NK-92 (cell line): ENCODE measurements around the gene CBX1.

Source experiments
- DNase-seq: peaks from one replicate; lab custom pipeline; 2025; ENCODE audit not compliant: unreplicated experiment; lab: John Stamatoyannopoulos, UW

CBX1 gene

DNA sequence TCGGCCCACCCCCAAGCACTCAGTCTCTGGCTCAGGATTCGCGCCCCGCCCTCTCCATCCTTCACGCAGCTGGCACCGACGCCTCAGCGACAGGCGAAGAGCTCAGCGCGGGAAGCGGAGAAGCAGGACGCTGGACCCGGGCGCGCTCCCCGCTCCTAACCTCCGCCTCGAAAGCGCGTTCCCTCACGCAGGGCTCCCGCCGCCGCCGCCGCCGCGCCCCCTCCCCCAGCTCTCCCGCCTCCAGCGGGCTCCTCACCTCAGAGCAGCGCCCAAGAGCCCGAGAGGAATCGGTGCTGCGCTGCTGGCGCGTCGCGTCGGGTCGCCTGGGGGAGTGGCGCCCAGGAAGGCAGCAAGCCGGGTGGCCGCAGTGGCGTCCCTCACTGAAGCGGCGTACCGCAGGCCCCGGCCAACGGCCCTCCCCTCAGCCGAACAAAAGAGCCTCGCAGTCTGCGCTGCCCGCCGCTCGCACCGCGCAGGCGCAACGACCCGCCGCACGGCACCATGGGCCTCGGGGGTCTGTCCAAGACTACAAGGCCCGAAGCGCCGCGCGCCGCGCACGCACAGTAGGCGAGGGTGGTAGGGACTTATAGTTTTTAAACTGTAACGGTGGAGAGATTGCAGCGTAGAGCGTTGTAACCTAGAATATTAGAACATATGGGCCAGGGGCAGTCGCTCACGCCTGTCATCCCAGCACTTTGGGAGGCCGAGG is at the start of gene CBX1:
TSS of gene CBX1 (minus strand) at position 467 of the 709 bp plus-strand sequence. CDS start 24,474 bp downstream, outside the sequence.
- peak; percentile 58 for DNase-seq

DNA sequence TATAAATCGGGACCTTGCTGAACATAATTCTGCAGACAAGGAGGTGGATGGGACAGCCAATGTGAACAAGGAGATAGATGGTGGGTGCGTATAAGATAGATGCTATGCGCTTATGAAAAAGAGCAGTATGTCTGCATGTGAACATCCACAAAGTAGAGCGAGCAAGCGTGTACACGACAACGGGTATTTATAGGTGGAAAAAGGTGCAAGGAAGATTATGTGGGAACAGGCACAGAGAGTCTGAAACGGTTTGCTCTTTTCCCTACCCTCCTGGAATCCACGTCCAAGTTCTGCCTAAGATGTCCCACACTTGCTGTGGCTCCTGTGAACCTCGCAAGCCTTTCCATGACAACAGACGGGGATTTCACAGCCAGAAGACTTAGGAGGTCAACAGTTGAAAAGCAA is 49.3 kb upstream of the CBX1 start:
- DNase-seq, result no peak

DNA sequence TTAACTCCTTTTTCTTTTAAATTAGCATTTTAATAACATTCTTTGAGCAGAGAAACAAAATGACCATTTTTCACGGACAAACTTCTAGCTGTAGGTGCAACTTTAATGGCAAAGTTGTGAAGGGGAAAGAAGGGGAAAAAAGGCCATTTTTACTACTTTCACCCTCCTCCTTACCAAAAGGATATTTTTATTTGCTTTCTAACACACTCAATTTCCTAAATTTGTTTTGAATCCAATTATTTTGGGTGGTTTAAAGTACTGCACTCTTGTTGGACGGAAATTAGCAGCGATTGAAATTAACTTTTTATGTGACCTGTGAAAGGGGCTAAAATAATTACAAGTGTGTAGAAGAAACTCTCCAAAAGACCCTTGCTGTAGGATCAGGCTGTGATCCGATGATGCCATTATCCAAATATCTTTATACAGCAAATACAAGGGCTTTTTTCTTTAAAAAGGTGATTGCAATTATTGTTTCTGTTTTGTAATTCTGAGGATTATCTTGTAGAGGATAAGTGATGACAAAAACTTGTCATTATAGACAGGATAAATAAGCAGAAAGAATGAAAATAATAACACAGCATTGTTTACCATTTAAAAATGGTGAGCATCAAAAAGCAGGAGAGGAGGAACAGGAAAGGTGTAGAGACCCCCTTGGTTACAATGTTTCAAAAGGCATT is 48.6 kb upstream of the CBX1 start:
- no peak for DNase-seq

DNA sequence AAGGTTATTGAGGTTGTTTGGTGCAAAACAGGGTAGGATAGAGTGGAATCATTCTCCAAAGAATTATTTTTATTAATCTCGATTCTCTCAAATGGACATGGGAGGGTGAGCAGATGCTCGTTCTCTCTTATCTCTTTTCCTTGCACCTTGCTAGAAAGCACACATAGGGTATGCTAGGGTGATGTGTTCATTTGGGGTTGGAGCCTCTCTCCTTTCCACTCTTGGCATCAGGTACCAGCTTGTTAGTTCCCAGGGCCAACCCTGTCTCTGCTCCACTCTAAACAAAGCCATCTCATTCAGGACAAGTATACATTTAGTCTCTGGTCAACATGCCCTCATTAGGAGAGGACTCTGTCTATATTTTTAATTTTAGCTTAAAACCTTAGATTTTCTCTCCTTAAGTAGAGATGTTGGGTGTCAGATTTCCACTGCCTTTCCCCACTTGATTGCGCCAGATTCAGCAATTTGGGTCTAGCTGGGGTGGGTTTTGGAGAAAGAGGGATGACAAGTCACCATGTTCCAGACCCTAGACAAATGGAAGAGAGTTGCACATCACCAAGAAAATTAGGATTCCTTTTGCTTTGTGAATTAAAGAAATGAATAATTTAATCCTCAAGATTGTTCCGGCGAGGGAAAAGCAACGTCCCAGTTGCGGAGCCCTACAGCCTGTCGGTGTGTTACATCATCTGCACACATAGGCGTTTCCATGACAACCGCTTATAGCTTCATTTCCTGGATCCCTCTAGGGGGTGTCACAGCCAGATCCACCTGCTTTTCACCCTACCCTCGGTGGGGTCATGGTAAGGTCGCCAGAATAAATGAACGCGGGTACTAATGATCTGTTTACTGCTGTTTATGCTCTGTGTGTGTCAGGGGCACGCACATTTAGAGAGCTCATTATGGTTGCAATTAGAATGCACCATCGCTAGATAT is 47.8 kb upstream of the CBX1 start:
- no peak for DNase-seq

DNA sequence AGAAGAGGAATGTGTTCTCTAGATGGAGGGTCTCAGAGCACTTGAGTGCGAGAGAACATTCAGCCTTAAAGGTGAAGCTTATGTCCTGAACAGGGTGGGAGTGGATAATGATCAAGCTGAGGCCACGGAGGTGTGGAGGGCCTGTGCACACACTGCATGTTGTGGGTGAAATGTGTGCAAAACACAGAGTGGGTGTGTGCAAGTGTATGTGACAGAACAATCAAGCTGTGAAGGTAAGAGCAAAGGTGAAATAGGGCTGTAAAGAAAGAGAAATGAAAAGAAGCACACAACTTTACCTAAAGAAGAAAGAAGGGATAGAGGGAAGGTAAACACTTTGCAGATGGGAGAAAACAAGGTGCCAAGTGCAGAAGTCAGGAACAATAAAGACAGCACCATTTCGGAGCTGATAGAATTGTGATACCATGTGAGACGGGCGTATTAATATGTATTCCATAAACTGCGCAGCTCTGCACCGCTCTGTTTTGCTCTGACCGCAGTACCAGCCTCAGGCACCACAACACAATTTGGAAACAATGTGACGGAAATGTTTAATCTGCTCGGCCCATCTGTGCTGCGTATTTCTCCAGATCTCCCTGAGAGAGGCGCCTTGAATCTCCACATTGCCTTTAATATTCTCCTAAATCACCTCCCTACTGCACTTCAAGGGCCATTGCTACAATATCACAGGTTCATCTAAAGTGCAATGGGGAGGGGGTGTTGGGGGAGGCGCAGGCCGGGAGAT is 46.9 kb upstream of the CBX1 start:
- DNase-seq, result no peak

DNA sequence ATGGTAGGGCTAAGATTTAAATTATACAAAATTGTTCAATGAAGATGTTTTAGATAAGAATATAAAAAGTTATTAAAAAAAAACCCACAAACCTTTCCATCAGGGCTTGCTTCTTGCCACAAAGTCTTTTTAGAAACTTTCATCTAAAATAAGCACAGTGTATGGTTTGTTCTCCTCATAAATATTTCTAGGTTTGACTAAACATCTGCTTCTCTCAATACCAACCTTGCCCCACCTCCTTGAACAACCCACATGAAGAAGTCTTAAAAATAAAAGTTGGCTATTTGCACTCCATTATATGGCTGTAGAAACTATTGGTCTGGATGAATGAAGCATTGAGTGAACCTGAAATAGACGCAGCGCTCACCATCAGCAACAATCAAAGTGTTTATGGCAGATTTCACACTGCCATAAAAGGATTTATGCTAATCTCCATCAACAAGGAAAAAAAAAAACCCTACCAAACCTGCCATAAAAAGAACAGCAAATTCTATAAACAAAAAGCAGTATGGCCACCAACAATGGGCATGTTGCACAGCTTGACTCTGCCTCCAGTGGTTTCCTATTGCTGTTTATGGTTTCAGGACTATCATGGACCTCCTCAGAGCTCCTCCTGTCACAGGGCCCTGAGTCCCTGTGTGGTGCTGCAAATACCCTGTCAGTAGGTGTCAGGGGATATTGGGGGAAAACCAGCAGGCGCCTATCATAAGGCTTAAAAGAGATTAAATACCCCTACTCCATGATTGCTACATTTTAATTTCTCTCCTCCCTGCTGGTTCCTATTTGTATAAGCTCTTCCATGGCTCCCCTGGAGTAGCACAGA is 43.9 kb upstream of the CBX1 start:
- DNase-seq, result no peak

DNA sequence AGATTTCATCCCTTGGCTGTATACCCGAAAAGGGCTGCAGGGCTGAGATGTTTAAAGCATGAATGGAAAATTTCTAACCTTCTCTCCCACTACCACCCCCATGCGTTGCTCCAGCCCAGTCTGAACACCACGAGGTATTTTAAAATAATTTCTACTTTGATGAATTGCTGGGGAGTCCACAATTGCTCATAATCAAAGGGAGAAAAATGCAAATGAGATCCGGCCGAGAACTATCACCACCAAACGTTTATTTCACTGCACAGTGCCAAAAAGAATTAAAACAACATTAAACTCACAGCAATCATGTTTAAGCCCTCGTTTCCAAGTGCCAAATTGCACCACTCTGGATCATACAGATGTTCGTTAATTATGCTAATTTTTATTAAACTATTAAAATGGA is 43.0 kb upstream of the CBX1 start:
- DNase-seq, result no peak

DNA sequence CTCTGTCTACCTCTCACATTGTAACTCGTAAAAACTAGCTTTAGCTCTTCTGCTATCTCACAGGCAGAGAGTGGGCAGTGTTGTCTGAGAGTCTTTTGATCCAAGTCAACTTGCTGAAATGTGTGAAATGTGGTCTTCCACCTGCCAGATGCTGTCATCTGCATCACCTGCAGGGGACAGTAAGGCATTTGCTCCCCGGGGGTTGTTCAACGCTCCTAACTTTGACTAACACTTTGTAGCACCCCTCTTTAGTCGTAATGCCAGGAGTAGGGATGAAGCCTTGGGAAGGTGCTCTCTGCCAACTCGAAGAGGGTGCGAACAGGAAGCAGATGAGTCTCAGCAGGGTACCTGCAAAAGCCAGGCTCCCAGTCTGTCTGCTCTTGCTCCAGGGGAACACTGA is 42.4 kb upstream of the CBX1 start:
- no peak for DNase-seq

DNA sequence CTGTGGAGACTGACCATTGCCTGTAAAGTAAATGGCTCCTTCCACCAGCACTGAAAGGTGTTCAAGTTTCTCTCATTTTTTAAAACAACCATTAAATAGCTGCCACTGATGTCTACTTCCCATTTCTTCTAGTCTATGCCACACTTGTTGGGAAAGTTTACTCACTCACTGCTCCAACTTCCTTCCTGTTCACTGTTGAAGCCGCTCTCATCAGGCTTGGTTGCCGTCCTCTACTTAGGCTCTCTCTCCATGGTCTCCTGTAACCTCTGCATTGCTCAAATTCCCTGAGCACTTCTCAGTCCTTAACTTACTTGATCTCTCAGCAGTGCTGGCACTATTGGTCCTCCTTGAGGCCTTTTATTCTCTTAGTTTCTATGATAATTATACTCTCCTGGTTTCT is 38.7 kb upstream of the CBX1 start:
- no peak for DNase-seq

DNA sequence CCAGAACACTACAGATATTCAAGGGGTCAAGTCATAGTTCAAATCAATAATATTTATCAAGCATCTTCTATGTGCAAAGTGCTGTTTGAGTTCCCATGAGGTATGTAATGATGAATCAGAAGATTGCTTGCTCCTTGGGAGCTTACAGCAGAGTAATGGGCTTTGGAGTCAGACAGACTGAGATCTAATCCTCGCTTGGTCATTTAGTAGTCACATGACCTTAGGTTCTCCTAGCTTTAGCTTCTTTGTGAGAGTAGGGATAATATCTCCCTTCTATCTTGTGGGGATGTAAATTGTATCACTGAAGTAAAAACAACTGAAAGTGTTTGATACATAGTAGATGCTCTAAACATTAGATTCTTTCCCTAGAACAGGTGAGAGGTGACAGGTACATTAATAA is 36.4 kb upstream of the CBX1 start:
- DNase-seq, result no peak

DNA sequence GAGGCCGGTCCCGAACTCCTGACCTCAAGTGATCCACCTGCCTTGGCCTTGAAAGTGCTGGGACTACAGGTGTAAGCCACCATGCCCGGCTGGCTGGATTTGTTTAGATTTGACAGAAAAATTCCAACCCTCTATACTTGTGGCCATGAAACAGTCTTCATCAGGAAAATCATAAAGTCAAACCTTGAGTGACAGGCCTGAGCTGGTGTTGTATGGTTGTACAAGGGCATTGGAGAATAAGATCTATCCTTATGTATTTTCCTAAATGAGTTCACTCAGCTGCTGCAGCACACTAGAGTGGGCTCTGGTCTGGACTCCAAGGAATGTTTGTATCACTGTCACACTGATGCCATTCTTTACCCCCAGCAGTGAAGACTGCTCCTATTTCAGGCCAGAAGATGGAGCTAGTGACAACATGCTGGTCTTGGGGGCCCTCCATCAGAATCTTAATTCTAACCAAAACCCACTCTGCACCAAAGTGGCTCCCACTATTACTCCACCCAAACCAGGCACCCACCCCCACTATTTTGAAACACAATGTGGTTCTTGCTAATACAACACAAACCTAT is 33.7 kb upstream of the CBX1 start:
- DNase-seq, result no peak

DNA sequence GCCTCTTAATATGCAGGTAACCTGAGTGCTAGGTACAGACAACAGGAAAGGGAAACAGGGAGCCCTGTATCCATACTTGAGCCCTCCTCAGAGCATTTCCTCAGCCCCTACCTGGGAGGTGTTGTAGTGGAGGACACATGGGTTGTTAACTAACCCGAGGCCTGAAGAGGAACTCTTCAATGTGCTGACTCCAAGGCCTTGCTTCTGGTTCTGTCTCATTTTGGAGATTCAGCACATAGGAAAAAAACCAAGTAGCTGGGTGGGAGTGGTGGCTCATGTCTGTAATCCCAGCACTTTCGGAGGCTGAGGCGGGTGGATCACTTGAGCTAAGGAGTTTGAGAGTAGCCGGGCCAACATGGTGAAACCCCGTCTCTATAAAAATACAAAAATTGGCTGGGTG is 31.1 kb upstream of the CBX1 start:
- DNase-seq, result no peak

DNA sequence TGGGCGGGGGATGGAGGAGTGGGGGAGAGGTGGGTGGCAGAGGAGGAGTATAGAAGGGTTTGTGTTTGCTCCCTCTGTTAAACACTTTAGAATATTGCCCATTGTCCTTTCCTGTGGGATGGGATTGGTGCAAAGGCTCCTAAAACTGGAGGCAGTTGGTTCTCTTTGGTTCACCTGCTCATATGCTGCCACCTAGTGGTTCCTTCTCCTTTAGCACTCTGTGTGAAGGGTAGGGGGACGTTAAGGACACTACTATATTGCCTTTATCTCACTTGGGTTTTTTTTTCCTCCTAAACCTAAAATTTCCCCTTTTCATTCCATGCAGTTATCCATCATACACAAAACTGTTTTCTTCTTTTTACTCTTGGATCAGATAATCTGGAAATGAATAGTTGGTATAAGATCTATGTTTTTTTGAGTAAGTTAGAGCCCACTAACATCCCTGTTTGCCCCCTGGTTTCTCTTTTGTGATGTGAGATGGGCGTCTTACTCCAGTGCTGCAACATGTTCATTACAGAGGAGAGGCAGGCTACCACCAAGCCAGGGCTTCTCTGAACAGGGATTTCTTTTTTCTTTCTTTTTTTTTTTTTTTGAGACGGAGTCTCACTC is 30.0 kb upstream of the CBX1 start:
- DNase-seq, result no peak

DNA sequence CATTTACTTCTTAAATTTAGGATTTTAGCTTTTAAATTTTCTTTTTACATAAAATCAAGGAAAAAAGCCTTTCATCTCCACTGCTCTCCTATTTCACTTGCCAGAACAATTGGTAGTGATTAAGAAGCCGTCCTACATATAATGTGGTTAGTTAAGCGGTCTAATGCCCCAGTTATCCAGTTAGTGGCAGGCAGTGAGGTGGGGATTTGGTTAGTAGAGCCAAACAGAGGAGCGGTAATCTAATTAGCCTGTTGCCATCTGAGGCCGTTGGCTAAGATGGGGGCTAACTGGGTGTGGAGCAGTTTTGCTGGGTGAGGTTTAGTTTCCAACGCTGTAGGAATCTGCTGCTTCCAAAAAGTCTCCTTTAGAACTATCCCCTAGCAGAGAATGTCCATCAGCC is 28.7 kb upstream of the CBX1 start:
- DNase-seq, result no peak

DNA sequence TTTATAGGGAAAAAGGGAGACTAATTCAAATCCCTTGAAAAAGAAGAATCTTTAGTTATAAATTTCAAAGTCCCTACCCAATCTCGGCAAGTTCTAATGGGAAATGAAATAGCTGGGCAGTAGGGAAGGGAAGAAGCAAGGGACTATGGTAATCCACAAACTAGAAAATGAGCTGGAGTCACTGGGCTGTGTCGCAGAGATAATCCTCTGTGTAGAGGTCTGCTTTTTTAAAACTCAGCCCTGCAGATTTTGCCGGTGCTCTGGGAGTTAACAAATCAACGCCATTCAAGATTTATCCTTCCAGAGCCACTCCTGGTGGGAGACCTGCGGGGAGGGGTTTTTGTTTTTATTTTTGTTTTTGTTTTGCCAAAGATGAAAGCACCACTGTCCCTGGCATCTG is 27.1 kb upstream of the CBX1 start:
- DNase-seq, result no peak

DNA sequence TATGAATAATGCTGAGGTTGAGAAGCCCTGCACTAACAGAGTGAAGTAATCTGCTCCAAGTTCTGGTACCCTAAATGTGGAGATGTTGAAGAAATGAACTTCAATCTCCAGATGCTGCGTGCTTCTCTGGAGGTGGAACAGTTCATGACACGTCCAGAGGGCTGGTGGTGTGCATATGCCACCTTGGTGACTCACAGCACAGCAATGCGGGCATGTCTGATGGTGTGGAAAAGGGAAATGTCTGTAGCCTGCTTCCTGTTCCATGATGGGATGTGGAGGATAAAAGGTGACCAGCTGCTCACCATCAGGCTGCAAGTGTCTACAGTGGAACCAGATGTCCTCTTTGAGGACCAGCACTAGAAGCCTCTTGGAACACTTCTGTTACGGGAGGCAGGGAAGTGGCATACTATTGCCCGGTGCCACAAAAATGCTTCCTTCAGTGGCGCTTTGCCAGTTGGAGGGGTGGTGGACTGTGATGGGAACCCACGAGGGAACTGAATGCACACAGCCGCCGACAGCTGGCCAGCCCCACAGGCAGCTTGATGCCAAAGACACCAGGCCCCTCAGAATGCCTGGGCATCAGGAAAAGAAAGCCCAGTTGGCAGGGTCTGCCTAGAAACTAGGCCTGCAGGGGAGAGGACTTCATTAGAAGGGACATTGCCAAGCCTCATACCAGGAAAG is 26.2 kb upstream of the CBX1 start:
- no peak for DNase-seq

DNA sequence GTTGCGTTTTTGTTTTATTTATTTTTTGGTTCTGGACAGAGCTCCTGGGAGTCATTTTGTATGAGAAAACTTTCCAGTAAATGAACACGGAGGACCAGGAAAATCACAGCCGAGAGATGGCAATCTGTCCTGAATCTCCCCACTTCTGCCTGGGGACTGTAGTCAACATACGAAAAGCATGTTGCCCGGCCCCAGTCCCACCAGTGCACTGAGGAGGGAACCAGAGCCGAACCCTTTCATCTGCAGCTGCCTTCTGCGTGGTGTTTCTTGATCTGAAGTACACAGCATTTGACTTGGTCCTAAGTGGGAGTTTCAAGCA is 25.2 kb upstream of the CBX1 start:
- DNase-seq, result no peak

DNA sequence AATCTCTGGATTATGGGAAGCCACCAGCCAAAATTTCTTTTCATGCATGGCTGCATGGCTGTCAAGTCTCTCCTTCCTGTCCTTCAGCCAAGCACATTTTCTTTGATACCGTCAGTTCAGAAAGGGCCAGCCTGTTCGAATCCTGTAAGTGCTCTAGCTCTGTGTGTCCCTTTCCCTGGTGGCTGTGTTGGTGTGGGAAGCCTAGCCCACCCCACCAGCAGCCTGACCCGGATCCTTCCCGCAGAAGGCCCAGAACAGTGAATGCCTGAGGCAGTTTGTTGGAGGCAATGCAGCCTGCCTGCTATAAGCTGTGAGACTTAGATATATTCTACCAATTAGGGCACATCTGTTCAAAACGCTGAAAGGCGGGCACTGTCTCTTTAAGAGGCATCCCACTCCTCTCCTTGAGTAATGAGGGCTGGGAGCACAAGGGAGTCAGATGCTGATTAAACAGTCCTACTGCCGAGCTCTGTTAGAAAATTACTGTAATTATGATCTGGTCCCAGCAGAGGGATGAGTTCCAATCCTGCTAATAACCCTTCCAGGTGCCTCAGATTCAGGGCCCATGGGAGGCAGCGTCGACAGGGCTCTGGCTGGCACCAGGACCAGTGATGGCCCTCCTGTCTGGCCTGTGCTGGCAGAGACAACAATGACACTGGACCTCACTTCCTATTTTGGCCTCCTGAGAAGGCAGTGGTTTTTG is 24.7 kb upstream of the CBX1 start:
- no peak for DNase-seq
